HCT116 (cell line): ENCODE results near the gene DSPP. TPM values are rescaled to one million over a fixed set of nuclear protein-coding genes. Genes with fewer than 3 reads are reported as not detected.

Experiments used
- ATAC-seq: fragments of 200-7000 bp; cut with Tn5 transposase; 2 replicates; pipeline ENCODE4 v1.9.1; 2020; ENCODE audit warnings: mild to moderate bottlenecking, moderate library complexity
- BruUV-seq: library from RNA; stranded (reverse); fragments of 400-500 nt; replicated peaks from 2 replicates; lab custom pipeline; 2021; lab: Mats Ljungman, UMichigan
- CTCF ChIA-PET: fragments of 300-600 bp; sonication (Branson Sonifier 250); formaldehyde crosslinking; loops from one replicate; lab custom pipeline; 2021; ENCODE audit warnings: antibody characterized with exemption; lab: Charles Lee
- POLR2A ChIA-PET: fragments of 300-600, 350-600 bp; sonication (Branson Sonifier 250); formaldehyde crosslinking; loops from one replicate; lab custom pipeline; 2021; ENCODE audit warnings: antibody characterized with exemption; lab: Charles Lee
- RAD21 ChIA-PET, 2 experiments: fragments of 300-600 bp; sonication (Branson Sonifier 250); formaldehyde crosslinking; loops; one replicate each; lab custom pipeline; 2023; ENCODE audit warnings: low total read pairs in 2 of 2; ENCODE audit not compliant: uncharacterized antibody in 2 of 2, unreplicated experiment in 2 of 2, low non-redundant PET in 1 of 2; lab: Charles Lee
- DNase-seq: peaks from one replicate; pipeline ENCODE4 v3.0.0-alpha.2; 2010; ENCODE audit warnings: low read depth, low spot score
- H2AFZ ChIP-seq: fragments of 200-600 bp; shearing (Covaris generic), sonication (generic); 2 replicates; pipeline ENCODE4 v1.6.1; 2017; ENCODE audit warnings: low read depth, mixed run types, mixed read lengths, antibody characterized with exemption, low read length; ENCODE audit not compliant: poor library complexity, severe bottlenecking
- H3K27ac ChIP-seq: 2 replicates; pipeline ENCODE4 v1.5.1; 2012; ENCODE audit warnings: low read depth, low read length
- H3K27me3 ChIP-seq: fragments of 200-600 bp; sonication (generic); 2 replicates; pipeline ENCODE4 v1.6.1; 2016; ENCODE audit warnings: mixed run types, low read length, mixed read lengths; ENCODE audit not compliant: insufficient read depth
- H3K36me3 ChIP-seq, 2 experiments: fragments of 200-500 bp in 1 of 2; fragments of 200-600 bp in 1 of 2; sonication (Bioruptor generic) in 1 of 2; sonication (generic) in 1 of 2; 2 replicates each; pipeline versions ENCODE4 v1.5.1 to v1.6.1; 2014 to 2016; ENCODE audit warnings: low read length in 2 of 2, inconsistent platforms in 1 of 2, mixed read lengths in 1 of 2, mixed run types in 1 of 2; ENCODE audit not compliant: insufficient read depth in 2 of 2, control insufficient read depth in 1 of 2
- H3K4me1 ChIP-seq, 2 experiments: fragments of 200-600 bp in 1 of 2; sonication (generic) in 1 of 2; 2 replicates each; pipeline versions ENCODE4 v1.5.1 to v1.6.1; 2012 to 2017; ENCODE audit warnings: low read length in 2 of 2, inconsistent platforms in 1 of 2, mild to moderate bottlenecking in 1 of 2, mixed read lengths in 1 of 2, mixed run types in 1 of 2, moderate library complexity in 1 of 2; ENCODE audit not compliant: insufficient read depth in 2 of 2, control insufficient read depth in 1 of 2
- H3K4me2 ChIP-seq: fragments of 200-600 bp; sonication (generic); 2 replicates; pipeline ENCODE4 v1.6.1; 2017; ENCODE audit warnings: mixed run types, low read length, mixed read lengths
- H3K4me3 ChIP-seq, 2 experiments: fragments of 200-600 bp in 1 of 2; sonication (generic) in 1 of 2; replicated peaks in 1 of 2; 2 replicates each; pipeline ENCODE4 v1.5.1; 2011 to 2016; ENCODE audit warnings: low read length in 2 of 2, control low read depth in 1 of 2, low read depth in 1 of 2, mild to moderate bottlenecking in 1 of 2, mixed read lengths in 1 of 2, mixed run types in 1 of 2
- H3K79me2 ChIP-seq: fragments of 200-600 bp; sonication (generic); 2 replicates; pipeline ENCODE4 v1.6.1; 2017; ENCODE audit warnings: mild to moderate bottlenecking, mixed run types, low read length, moderate library complexity, mixed read lengths; ENCODE audit not compliant: insufficient read depth
- H3K9ac ChIP-seq: fragments of 200-600 bp; sonication (generic); 2 replicates; pipeline ENCODE4 v1.6.1; 2016; ENCODE audit warnings: low read length, mixed read lengths
- H3K9me2 ChIP-seq: fragments of 200-600 bp; sonication (generic), shearing (Covaris generic); 2 replicates; pipeline ENCODE4 v1.6.1; 2017; ENCODE audit warnings: mixed run types, mild to moderate bottlenecking, moderate library complexity; ENCODE audit not compliant: insufficient read depth
- H3K9me3 ChIP-seq, 2 experiments: fragments of 200-500 bp in 1 of 2; fragments of 200-600 bp in 1 of 2; sonication (Bioruptor generic) in 1 of 2; sonication (generic) in 1 of 2; 2 replicates each; pipeline ENCODE4 v1.6.1; 2014 to 2017; ENCODE audit warnings: low read length in 2 of 2, mixed read lengths in 2 of 2, inconsistent platforms in 1 of 2, low read depth in 1 of 2, mild to moderate bottlenecking in 1 of 2, mixed run types in 1 of 2, moderate library complexity in 1 of 2; ENCODE audit not compliant: control insufficient read depth in 1 of 2, insufficient read depth in 1 of 2
- H4K20me1 ChIP-seq: fragments of 200-600 bp; sonication (generic), shearing (Covaris generic); 2 replicates; pipeline ENCODE4 v1.6.1; 2017; ENCODE audit warnings: mixed run types, mild to moderate bottlenecking, moderate library complexity; ENCODE audit not compliant: insufficient read depth
- ATF3 ChIP-seq: IDR thresholded peaks from 2 replicates; pipeline ENCODE4 v1.6.1; 2012
- FOSL1 ChIP-seq: IDR thresholded peaks from 2 replicates; pipeline ENCODE4 v1.6.1; 2012; ENCODE audit warnings: low read depth
- POLR2A ChIP-seq: IDR thresholded peaks from 2 replicates; pipeline ENCODE4 v1.7.0; 2011; ENCODE audit warnings: borderline replicate concordance; ENCODE audit not compliant: insufficient read depth, insufficient read length; ENCODE audit errors: extremely low read depth
- RAD21 ChIP-seq: IDR thresholded peaks from 2 replicates; pipeline ENCODE4 v1.6.1; 2012; ENCODE audit warnings: low read depth, mild to moderate bottlenecking
- SRF ChIP-seq: IDR thresholded peaks from 2 replicates; pipeline ENCODE4 v1.6.1; 2012; ENCODE audit warnings: low read depth
- YY1 ChIP-seq: IDR thresholded peaks from 2 replicates; pipeline ENCODE4 v1.6.1; 2011; ENCODE audit warnings: low read length, low read depth, moderate library complexity, mild to moderate bottlenecking; ENCODE audit not compliant: insufficient replicate concordance; ENCODE audit errors: extremely low read depth
- ZFX ChIP-seq: fragments of 450-650 bp; IDR thresholded peaks from 2 replicates; pipeline ENCODE4 v1.6.1; 2017
- intact Hi-C: fragments of 100-400 bp; cut with micrococcal nuclease; formaldehyde crosslinking; loops from 2 replicates; pipeline ENCODE4 v1.10.0; 2022
- total RNA-seq: library from RNA; stranded (reverse); gene quantifications from one replicate; pipeline ENCODE4 v1.2.1, GENCODE V29; 2021; ENCODE audit not compliant: unreplicated experiment
- TF ChIP-seq, protein P1 (sequence below): IDR thresholded peaks from 2 replicates; pipeline ENCODE4 v1.6.1; 2012

Gene DSPP
- total RNA-seq, 1 experiment from 2014 or later = not detected

- no peaks in the 10 kb centered on the region for H3K9me3 ChIP-seq
Measured at GRCh38 chr4:87575408-87575807, 32.9 kb upstream of the DSPP start.

DNA sequence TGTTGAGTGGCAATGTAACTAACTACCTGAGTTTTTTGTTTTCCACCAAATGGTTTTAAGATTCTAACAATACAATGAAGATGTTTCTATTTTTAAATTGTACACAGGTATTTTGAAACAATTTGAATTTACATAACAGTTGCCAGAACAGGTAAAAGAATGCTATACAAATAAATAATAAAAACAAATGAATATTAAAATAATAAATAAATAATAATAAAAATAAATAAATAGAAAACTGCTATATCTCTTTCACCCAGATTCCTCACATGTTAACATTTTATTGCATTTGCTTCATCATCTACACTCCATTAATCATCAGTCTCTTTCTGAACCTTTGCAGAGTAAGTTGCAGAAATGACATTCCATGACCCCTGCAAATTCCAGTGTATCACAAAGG lies 32.3 kb upstream of the DSPP start:
- no peaks in the 10 kb centered on the region for H4K20me1 ChIP-seq
- no peaks in the 10 kb centered on the region for H3K4me1 ChIP-seq
- RAD21 ChIA-PET = no interaction called here
- H3K79me2 ChIP-seq = no peaks in the 10 kb centered on the region
- no peaks in the 10 kb centered on the region for H3K9me2 ChIP-seq
- POLR2A ChIA-PET = no interaction called here
- H3K27me3 ChIP-seq = no peaks in the 10 kb centered on the region
- no peaks in the 10 kb centered on the region for H3K36me3 ChIP-seq
- CTCF ChIA-PET = no interaction called here
- H3K4me3 ChIP-seq = no peak overlapping the region
- H2AFZ ChIP-seq = no peak overlapping the region
- DNase-seq = no peak
- no peaks in the 10 kb centered on the region for H3K9me3 ChIP-seq
- no peak overlapping the region for H3K27ac ChIP-seq
- ATAC-seq = no peak
- BruUV-seq = no TSS peak
- TF ChIP-seq YY1 (no peak), ATF3 (no peak)
- TF ChIP-seq, protein P1, sequence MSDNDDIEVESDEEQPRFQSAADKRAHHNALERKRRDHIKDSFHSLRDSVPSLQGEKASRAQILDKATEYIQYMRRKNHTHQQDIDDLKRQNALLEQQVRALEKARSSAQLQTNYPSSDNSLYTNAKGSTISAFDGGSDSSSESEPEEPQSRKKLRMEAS = no peak
- no peak overlapping the region for H3K4me2 ChIP-seq
- intact Hi-C loops = no loop called here
- H3K9ac ChIP-seq = no peak overlapping the region

More at GRCh38 chr4:87575408-87575807, 32.9 kb upstream of the DSPP start:
- Histone ChIP-seq H3K36me3 (no peaks in the 10 kb centered on the region), H4K20me1 (no peaks in the 10 kb centered on the region), H3K9ac (no peak overlapping the region), H3K4me1 (no peaks in the 10 kb centered on the region)
- POLR2A ChIA-PET = no interaction called here
- intact Hi-C loops = no loop called here
- no peak for TF ChIP-seq ATF3
- TF ChIP-seq RAD21 = no peak
- no peak for TF ChIP-seq FOSL1
- no peak for TF ChIP-seq ZFX
- no peak for TF ChIP-seq SRF
- TF ChIP-seq POLR2A = no peak
- TF ChIP-seq YY1 = no peak
- TF ChIP-seq, all 23 proteins: peak for 0
- Histone ChIP-seq H3K4me2 (no peak overlapping the region), H2AFZ (no peak overlapping the region), H3K27ac (no peak overlapping the region), H3K27me3 (no peaks in the 10 kb centered on the region), H3K4me3 (no peak overlapping the region), H3K79me2 (no peaks in the 10 kb centered on the region), H3K9me2 (no peaks in the 10 kb centered on the region)
- BruUV-seq = no TSS peak
- ATAC-seq (no peak), DNase-seq (no peak)
- CTCF ChIA-PET = no interaction called here
- RAD21 ChIA-PET = no interaction called here
